ENCODE measurements around the gene ARRDC5.

ARRDC5 gene

DNA sequence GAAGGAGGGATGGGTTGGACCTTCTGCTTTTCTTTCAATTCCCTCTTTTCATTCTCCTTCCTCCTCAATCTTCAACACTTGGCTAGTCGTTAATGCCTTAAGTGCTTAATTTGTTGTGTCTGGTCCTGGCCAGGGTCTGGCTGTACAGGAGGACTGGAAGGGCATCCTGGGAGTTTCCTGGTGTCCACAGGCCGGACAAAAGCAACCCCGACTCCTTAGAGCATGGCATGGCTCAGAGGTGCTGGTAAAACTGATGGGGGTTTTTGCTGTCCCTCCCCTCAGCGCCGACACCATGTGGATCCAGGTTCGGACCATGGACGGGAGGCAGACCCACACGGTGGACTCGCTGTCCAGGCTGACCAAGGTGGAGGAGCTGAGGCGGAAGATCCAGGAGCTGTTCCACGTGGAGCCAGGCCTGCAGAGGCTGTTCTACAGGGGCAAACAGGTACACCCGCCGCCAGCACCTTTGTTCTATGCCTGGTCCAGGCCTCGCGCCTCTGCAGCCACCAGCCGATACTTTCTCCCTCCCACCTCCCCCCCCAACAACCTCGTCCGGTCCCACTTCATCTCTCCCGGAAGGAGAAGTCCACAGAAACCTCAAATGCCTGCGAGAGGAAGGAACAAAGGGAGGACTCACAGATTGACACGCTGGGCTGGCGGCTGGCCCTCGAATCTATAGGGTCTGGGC, 8.0 kb upstream of the ARRDC5 start:
- DNase-seq (ENCODE audit: extremely low spot score): no peak
- no peak for TF ChIP-seq ZNF384 (IDR thresholded peaks at IDR 0.05)
- TF ChIP-seq FOXM1 (IDR thresholded peaks at IDR 0.05; ENCODE audit: borderline replicate concordance): no peak
- TF ChIP-seq NFRKB (IDR thresholded peaks at IDR 0.05): no peak
- TF ChIP-seq L3MBTL2 (conservative IDR thresholded peaks at IDR 0.05): no peak
- TF ChIP-seq SUZ12 (IDR thresholded peaks at IDR 0.05): no peak
- no peak for TF ChIP-seq TARDBP (IDR thresholded peaks at IDR 0.05)
- no peak for TF ChIP-seq LEF1 (IDR thresholded peaks at IDR 0.05; ENCODE audit: borderline replicate concordance)
- no peak for TF ChIP-seq ARNT (IDR thresholded peaks at IDR 0.05)
- TF ChIP-seq SP1 (IDR thresholded peaks at IDR 0.05): no peak
- TF ChIP-seq, protein P1, sequence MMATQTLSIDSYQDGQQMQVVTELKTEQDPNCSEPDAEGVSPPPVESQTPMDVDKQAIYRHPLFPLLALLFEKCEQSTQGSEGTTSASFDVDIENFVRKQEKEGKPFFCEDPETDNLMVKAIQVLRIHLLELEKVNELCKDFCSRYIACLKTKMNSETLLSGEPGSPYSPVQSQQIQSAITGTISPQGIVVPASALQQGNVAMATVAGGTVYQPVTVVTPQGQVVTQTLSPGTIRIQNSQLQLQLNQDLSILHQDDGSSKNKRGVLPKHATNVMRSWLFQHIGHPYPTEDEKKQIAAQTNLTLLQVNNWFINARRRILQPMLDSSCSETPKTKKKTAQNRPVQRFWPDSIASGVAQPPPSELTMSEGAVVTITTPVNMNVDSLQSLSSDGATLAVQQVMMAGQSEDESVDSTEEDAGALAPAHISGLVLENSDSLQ (IDR thresholded peaks at IDR 0.05): no peak
- no peak for TF ChIP-seq BHLHE40 (IDR thresholded peaks at IDR 0.05; ENCODE audit: borderline replicate concordance)
- TF ChIP-seq CTBP1 (IDR thresholded peaks at IDR 0.05; ENCODE audit: borderline replicate concordance): no peak
- no peak for TF ChIP-seq FOXK2 (IDR thresholded peaks at IDR 0.05)
- no peak for TF ChIP-seq FOXA1 (IDR thresholded peaks at IDR 0.05)
- TF ChIP-seq ELF4 (IDR thresholded peaks at IDR 0.05): no peak
- no peak for TF ChIP-seq HDGF (IDR thresholded peaks at IDR 0.05; ENCODE audit: borderline replicate concordance)
- ChIA-PET POLR2A (interaction anchor here (1.7 kb wide), 1 partner anchor 42 kb away, joined by 8 read pairs; no protein-coding TSS in a partner anchor), CTCF (interaction anchor here (0.5 to 2.7 kb wide), 4 partner anchors 38 to 111 kb away, joined by 4 to 30 read pairs (median 11); partner anchors contain the start of gene PLIN3)

DNA sequence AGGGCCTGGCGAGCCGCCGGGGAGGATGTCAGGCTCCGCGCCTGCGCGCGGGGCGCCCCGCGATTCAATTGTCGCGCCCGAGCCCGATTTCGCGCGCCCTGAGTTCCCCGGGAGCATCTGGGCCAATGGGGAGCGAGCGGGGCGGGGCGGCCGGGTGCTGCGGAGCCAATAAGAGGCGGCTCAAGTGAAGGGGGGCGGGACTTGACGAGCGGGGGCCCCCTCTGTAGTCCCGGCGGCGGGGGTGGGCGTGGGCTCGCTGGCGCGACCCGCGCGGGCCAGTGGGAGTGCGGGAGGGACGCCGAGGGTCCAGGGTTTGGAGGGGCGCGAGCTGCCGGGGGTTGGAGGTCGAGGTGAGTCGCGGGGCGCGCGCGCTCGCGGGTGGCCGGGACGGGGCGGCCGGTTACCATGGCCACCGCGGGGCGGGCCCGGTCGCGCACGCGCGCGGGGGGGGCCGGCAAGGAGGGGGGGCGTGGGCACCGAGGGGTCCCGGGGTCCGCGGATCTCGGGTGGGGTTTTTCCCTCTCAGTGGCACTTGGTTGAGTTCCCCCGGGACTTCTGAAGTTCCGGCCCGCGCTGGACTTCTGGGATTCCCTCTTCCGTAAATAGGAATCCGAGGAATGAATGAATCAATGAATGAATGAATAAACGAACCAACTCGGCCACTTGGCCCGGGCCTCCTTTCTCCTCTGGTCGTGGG, 7.3 kb upstream of the ARRDC5 start:
- TF ChIP-seq FOXM1 (IDR thresholded peaks at IDR 0.05; ENCODE audit: borderline replicate concordance): peak; percentile 57; the same call in 1 of the 2 replicates
- no peak for TF ChIP-seq SUZ12 (IDR thresholded peaks at IDR 0.05)
- peak; percentile 93 for DNase-seq (ENCODE audit: extremely low spot score)
- POLR2A ChIA-PET: no interaction called here
- CTCF ChIA-PET: no interaction called here

DNA sequence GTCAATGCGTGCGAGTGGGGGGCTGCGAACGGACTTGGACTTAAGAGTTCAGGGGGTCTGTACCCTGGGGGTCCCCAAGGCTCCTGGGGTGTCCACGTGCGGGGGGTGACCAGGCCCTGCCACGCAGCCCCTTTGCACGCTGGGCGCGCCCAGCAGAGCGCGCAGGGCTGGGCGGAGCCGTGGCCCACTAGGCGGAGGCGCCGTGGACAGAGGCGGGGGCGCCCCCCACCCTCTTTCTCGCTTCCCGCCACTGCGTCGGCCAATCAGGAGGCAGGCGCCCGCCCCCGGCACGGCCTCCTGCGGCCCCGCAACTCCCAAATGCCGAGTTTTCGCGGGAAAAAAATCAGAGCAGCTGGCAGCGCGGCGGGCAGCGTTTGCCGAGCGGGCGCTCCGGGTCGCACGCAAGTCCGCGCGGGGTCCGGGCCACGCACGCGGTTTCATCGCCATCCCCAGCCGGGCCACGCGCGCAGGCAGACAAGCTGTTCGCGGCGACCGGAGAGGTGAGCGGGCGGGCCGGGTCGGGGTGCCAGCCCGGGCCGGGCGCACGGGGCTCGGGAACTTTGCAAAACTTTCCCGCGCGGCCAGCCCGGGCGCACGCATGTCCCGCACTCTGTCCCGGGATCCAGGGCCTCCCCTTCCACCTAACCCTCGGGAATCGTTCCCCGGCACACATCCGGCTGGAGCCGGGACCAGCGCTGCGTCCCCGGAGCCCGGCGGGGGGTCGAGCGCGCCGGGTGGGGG, 6.6 kb upstream of the ARRDC5 start, which contains the start of gene UHRF1:
Gene UHRF1 (plus strand): TSS at position 346 of the 741 bp plus-strand sequence. CDS start 1,385 bp downstream, outside the sequence.
- TF ChIP-seq FOXM1 (IDR thresholded peaks at IDR 0.05; ENCODE audit: borderline replicate concordance) (peak; percentile 27; the same call in 1 of the 2 replicates), CTBP1 (IDR thresholded peaks at IDR 0.05; ENCODE audit: borderline replicate concordance) (no peak), ELF4 (IDR thresholded peaks at IDR 0.05) (no peak), SUZ12 (IDR thresholded peaks at IDR 0.05) (no peak), TARDBP (IDR thresholded peaks at IDR 0.05) (peak; percentile 13; the same call in 1 of the 2 replicates), FOXA1 (IDR thresholded peaks at IDR 0.05) (no peak)
- TF ChIP-seq, protein P1 (IDR thresholded peaks at IDR 0.05): no peak
- ChIA-PET POLR2A (no interaction called here), CTCF (no interaction called here)
- DNase-seq (ENCODE audit: extremely low spot score): peak; percentile 64

DNA sequence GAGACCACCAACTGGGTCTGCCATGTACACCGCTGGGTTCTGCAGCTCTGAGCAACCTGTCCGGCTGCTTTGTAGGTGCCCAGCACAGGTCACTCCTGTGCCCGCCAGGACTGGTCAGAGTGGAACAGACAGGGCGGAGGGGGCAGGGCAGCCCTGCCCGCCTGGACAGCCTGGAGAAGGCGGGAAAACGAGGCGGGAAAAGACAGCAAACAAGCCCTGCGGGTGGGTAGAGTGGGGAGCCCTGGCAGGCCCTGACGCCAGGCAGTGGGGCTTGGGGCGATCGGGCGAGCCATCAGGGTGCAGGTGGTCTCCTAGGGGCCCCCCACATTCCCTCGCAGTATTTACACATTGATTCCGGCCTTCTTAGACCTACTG, 6.1 kb upstream of the ARRDC5 start:
- CTCF ChIA-PET: interaction anchor here (0.6 kb wide), 1 partner anchor 99 kb away, joined by 4 read pairs; no protein-coding TSS in a partner anchor
- DNase-seq (ENCODE audit: extremely low spot score): no peak
- peak; percentile 27; the same call in 1 of the 2 replicates for TF ChIP-seq L3MBTL2 (conservative IDR thresholded peaks at IDR 0.05)
- TF ChIP-seq FOXK2 (IDR thresholded peaks at IDR 0.05): no peak
- POLR2A ChIA-PET: interaction anchor here (0.8 kb wide), 1 partner anchor 33 kb away, joined by 3 read pairs; no protein-coding TSS in a partner anchor

DNA sequence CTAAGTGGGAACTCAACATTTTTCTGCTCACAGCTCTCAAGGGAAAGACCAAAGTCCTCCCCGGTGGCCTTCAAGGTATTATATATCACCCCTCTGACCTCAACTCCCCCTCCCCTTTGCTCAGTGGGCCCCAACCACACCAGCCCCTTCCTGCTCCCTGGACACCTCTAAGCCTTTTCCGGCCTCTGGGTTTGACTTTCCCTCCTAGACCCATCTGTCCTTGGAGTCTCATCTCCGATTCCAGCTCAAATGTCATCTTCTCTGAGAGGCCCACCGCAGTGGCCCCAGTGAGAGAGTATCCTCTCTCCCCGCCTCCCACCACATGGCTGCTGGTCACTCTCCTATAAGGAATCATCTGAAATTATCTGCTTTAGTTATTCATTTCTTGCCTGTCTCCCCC, 5.7 kb upstream of the ARRDC5 start:
- POLR2A ChIA-PET: interaction anchor here (0.8 kb wide), 1 partner anchor 33 kb away, joined by 3 read pairs; no protein-coding TSS in a partner anchor
- TF ChIP-seq BHLHE40 (IDR thresholded peaks at IDR 0.05; ENCODE audit: borderline replicate concordance): no peak
- CTCF ChIA-PET: interaction anchor here (0.6 kb wide), 1 partner anchor 98 kb away, joined by 4 read pairs; no protein-coding TSS in a partner anchor
- DNase-seq (ENCODE audit: extremely low spot score): no peak

DNA sequence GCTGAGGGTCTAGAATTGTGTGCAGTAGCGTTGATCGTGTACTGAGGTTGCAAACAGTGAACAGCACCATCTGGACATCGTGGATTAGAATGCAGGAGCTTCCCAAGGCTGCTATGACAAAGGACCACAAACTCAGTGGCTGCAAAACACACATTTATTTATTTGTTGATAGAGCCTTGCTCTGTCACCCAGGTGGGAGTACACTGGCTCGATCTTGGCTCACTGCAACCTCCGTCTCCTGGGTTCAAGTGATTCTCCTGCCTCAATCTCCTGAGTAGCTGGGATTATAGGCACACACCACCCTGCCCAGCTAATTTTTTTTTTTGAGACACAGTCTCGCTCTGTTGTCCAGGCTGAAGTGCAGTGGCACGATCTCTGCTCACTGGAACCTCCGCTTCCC, 4.3 kb upstream of the ARRDC5 start:
- ChIA-PET CTCF (no interaction called here), POLR2A (interaction anchor here (1.3 kb wide), 1 partner anchor 10 kb away, joined by 3 read pairs; no protein-coding TSS in a partner anchor)
- DNase-seq (ENCODE audit: extremely low spot score): no peak
- TF ChIP-seq NFRKB (IDR thresholded peaks at IDR 0.05) (no peak), ARNT (IDR thresholded peaks at IDR 0.05) (no peak), SP1 (IDR thresholded peaks at IDR 0.05) (no peak), FOXM1 (IDR thresholded peaks at IDR 0.05; ENCODE audit: borderline replicate concordance) (no peak), LEF1 (IDR thresholded peaks at IDR 0.05; ENCODE audit: borderline replicate concordance) (no peak), L3MBTL2 (conservative IDR thresholded peaks at IDR 0.05) (no peak), CTBP1 (IDR thresholded peaks at IDR 0.05; ENCODE audit: borderline replicate concordance) (no peak), BHLHE40 (IDR thresholded peaks at IDR 0.05; ENCODE audit: borderline replicate concordance) (no peak), TARDBP (IDR thresholded peaks at IDR 0.05) (no peak), ZNF384 (IDR thresholded peaks at IDR 0.05) (no peak), HDGF (IDR thresholded peaks at IDR 0.05; ENCODE audit: borderline replicate concordance) (no peak), ELF4 (IDR thresholded peaks at IDR 0.05) (no peak), FOXK2 (IDR thresholded peaks at IDR 0.05) (no peak)
- TF ChIP-seq, protein P1 (IDR thresholded peaks at IDR 0.05): no peak

Measured in HEK293T (cell line).